GM19240 (cell line): ENCODE results near the gene MPL.
"Not testable (repeated sequence)": the region's sequence is repeated elsewhere in the genome, so short reads cannot be mapped to it uniquely, and the experiment has no call there.

Experiments used
- DNase-seq: peaks from one replicate; pipeline ENCODE4 v3.0.0; 2011; ENCODE audit warnings: low spot score; ENCODE audit not compliant: insufficient read length

The MPL gene

DNA sequence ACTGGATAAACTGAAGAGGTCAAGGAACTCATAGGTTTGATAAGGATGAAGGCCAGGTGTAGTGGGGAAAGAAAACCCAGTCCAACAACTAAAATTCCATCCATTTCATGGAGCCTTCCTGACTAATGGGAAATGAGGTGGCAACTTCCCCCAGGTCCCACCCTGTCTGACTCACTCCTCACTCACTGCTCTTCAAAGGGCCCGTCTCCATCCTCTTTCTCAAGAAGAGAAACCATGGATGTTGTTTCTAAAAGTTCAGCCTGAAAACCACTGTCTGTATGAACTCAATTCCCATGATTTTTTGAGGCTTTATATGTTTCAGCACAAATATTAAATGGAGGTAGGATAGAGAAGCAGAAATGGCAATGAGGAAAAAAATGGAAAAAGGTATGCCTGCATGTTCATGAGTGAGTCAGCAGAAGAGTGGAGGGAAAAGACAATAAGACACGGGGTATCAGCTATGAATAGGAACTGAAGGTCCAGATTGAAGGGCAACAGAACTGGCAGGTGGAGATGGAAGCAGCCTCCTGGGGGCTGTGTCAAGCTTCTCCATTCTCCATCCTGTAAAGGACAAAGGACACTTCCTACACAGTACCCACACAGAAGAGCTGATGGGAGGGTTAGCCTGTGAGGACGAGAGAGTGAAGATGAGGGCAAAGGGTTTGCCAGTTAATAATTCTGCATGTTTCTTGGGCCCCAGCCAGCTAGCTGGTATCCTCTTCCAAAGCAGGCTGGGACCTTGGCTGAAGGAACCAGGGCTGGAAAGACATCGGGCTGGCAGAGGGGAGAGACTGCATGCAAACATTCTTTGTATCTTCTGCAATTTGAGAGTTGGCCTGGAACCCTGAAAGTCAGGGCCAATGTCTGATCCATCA lies 35.7 kb downstream of the MPL start:
- no peak for DNase-seq

DNA sequence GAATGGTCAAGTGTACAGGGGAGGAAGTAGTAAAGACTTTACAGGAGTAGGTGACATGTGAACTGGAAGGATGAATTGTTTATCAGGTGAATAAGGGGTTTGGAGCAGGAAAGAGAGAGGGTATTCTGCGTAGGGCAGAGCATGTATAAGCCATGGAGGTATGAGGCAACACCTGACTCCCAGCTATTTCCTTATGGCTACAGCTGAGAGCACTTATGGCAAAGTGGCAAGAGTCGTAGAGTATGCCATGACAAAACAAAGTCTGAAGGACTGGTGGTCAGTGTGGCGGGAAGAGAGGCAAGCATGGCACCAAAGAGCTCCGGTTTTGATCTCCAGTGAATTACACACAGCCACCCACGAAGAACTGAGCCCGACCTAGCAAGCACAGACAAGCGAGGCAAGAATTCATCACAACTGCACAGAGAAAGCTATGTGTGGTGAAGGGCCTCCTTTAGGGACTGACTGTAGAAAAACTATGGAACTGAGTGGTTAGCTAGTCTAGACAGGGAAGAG lies 39.2 kb downstream of the MPL start:
- no peak for DNase-seq

DNA sequence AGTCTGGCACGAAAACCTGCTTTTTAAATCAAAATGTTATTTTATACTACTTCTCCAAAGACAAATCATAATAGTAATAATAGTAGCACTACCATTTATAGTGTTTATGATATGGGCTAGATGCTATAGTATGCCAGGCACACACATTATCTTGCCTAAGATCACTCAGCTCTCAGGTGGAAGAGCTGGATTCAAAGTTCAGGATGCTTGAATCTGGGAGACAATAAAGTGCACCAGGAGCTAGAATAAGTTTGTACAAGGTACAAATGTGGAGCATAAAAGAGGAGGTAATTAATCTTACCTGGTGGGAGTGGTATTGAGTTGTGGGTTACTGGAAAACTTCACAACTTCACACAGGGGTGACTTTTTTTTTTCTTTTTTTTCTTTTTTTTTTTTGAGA lies 40.2 kb downstream of the MPL start:
- no peak for DNase-seq

DNA sequence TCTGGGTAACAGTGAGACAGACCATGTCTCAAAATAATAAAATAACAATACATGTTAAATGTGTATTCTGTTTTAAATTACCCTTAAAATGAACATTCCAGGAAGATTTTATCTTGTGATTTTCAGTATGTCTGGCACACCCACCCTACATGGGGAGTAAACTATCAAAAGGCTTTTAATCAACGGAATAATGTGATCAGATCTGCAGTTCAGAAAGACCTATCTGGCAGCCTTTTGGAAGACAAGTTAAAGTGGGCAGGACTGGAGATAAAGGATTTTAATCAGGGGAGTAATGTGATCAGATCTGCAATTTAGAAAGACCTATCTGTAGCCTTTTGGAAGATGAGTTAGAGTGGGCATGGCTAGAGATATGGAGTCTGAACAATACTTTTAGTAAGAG lies 41.9 kb downstream of the MPL start:
- no peak for DNase-seq

DNA sequence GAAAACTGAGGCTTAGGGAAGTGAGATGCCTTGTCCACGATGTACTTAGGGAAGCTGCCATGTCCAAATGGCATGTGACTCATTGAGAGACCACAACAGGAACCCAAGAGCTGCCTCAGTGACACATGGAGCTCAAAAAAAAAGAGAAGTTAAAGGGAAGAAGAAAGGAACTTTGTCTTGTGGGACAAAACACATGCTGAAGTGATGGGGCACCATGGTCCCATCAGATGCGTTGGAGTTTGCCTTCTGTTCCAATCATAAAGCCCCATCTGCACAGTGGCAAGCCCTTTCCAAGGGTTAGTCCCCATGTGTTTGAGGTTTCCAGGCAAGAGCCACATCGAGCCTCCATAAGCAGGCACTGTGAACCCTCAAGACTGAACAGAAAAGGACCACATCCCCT lies 44.0 kb downstream of the MPL start:
- DNase-seq: no peak

- DNase-seq: no peak
Measured at GRCh38 chr1:43382027-43382779, 44.6 kb downstream of the MPL start.

DNA sequence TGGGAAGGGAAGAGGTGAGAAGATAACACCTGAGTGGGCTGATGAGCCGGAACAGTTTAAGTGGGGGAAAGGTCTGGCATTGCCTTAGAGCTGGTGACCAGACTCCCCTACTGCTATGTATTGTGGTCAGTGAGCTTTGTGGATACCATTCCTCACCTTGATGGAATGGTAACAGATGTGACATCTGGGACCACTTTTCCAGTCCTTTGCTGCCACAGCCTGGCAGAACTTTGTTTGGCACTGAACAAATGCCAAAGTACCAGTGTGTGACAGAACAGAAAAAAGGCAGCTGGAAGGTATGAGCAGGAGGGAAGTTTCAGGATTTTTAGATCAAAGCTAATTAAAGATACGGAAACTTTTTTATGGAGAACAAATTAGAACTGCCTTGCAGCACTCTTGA lies 45.8 kb downstream of the MPL start:
- no peak for DNase-seq

DNA sequence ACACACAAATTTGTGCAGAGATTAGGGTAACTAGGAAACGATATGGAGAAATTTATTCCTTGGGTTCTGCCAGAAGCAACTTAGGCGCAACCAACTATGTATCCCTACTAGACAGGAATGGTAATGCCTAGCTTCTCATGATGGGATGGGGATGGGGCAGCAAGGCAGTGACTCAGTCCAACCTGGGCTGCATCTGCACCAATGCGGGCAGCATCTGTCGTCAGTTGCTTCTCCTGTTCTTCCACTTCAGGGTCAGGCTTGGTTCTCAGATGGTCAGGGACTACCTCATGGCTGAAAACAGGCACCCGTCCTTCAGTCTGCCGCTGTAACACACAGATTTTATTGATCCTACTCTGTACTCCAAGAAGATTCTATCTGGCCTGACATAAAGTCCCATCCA lies 49.1 kb downstream of the MPL start:
- DNase-seq: no peak

DNA sequence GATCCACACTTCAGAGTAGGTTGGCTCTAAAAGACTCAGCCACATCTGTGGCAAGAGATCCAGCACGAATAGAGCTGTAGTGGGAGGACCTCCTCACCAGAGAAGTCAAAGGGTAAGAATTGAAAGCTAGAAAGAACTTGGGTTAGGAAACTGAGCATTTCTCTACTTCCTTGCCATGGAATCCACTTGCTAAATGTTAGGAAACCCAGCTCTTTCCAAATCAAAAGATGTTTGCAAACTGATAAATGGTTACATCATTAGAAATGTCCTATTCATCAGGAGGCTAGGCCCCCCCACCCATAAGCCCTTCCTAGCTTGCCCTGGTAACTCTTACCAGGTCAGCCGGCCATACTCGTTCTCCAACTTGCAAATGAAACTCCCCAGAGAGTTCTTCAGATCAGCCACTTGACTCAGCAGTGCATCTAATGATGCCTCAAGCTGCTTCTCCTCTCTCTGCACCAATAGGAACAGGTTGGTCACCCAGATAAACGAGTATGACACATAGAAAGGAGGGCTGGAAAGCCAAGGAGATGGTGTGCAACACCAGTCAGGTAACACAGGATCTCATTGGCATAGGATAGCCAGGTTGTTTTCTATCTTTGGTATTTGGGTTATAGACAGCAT lies 50.5 kb downstream of the MPL start:
- DNase-seq: no peak

DNA sequence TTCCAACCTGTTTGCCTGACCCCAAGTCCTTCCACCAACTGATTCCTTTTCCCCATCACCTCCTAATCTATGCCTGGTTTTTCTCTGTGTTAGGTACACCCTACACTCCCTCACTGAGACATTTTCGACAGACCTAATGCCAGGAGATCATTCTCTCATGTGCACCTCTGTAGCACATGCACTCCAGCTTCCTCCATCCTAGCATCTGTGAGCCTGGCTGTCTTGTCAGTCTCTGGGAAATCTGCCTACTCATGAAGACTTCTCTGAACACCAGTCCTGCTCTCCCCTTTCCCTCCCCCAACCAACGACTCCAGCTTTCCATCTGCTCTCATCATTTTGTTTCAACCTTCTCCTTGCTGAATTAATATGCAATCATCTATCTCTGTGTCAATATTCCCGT lies 51.0 kb downstream of the MPL start:
- DNase-seq: no peak

DNA sequence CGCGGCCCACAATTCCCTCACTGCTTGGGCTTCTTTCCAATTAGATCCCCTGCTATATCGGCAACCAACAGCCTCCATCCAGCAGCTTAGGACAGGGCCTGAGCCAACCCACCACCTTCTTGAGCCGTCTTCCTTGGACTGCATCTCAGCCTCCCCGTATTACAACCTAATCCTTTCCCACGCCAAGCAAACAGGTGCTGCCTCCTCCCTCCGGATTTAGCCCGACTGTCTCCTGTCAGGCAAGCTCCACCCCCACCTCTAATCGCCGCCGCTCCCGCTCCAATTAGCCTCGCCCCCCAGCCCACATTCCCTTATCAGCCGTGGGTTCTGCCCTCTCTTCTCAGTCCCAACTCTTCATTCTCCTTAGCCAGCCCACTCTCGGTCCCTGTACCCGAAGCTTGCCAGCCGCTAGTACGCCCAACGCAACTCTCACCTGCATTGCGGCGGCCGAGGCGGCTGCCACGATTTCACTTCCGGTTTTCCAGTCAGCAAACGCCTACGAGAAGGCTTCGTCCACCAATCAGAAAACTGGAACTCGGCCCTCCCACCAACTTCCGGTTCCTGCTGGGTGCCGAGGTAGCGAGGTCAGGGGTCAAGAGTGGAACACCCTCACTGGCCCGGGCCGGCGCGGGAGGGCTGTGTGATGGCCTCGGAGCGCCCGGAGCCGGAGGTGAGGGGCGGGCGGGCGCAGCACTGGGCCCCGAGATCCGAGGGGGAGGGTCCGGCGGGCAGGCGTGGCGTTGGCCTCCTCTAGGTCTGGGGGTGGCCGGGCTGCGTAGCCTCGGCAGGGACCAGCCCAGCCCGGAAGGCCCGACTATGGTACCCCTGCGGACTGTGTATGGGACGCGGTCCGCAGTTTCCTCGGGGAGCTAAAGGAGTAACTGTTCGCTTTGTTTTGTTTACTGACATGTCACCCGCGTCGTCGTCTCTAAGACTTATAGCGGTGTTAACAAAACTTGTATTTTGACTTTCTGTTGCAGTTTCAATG lies 52.0 kb downstream of the MPL start, which contains the start of the genes MED8 and SZT2:
Gene MED8 (minus strand): TSS at position 475 of the 988 bp plus-strand sequence. CDS start 36 bp downstream, at position 439.
Gene SZT2 (plus strand): TSS at position 574 of the 988 bp plus-strand sequence. CDS start 70 bp downstream, at position 644.
- DNase-seq: peak; percentile 88

DNA sequence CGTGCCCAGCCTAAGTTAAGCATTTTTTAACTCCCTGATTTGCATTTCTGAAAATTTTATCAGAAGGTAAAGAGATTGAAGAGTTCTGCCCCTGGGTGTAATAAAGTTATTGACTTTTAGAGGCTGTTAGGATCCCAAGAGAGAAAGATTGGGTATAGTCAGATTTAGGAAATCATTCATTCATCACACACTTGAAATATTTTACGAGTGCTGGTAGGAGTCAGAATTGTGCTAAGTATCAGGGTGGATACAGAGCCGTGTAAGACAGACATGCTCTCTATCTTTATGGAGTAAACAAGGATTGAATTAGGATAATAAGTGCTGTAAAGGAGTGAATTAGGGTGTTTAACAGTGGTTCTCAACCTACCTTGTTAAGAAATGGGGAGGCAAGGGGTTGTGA lies 55.1 kb downstream of the MPL start:
- no peak for DNase-seq

DNA sequence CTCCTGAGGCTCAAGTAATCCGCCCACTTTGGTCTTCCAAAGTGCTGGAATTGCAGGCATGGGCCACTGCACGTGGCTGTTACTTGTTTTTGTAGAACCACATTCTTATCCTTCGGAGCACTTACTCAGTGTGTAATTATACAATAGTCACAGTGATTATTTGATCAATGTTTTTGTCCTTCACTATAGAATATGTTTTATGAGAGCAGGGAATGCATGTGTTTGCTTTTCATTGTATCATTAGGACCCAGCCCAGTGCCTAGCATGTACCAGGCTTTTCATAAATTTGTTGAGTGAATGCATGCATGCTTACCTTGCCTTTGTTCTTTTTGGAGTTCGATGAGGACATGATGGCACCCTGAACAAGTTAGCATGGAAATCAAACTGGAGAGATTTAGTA lies 57.9 kb downstream of the MPL start:
- no peak for DNase-seq

- DNase-seq: no peak
Measured at GRCh38 chr1:43396059-43396458, 58.4 kb downstream of the MPL start.

GRCh38 chr1:43398227-43398626 lies 60.6 kb downstream of the MPL start:
- no peak for DNase-seq

GRCh38 chr1:43400441-43400840 lies 62.8 kb downstream of the MPL start:
- not testable (repeated sequence) for DNase-seq

- no peak for DNase-seq
Measured at GRCh38 chr1:43402089-43402865, 64.7 kb downstream of the MPL start.
